MCF 10A (cell line): ENCODE measurements around the gene ARPC5L. TPM values are rescaled to one million over a fixed set of nuclear protein-coding genes. Genes with fewer than 3 reads are reported as not detected.

ENCODE experiments used
- BruUV-seq: library from RNA; stranded (reverse); fragments of 400-500 nt; replicated peaks from 2 replicates; lab custom pipeline; 2021; lab: Mats Ljungman, UMichigan
- CTCF ChIA-PET: fragments of 300-600 bp; sonication (Branson Sonifier 250); formaldehyde crosslinking; extraction: SDS; loops from one replicate; lab custom pipeline; 2021; ENCODE audit warnings: antibody characterized with exemption, inconsistent platforms; lab: Yijun Ruan, JAX
- POLR2A ChIA-PET: fragments of 300-600, 350-650 bp; sonication (Branson Sonifier 250); formaldehyde crosslinking; extraction: SDS; loops from one replicate; lab custom pipeline; 2020; ENCODE audit warnings: antibody characterized with exemption, inconsistent platforms; lab: Yijun Ruan, JAX
- DNase-seq: peaks from one replicate; pipeline ENCODE4 v3.0.0-alpha.2; 2018; ENCODE audit not compliant: unreplicated experiment
- H3K27ac Mint-ChIP-seq: one replicate; pipeline ENCODE4 v1.8.0; 2022; ENCODE audit warnings: mild to moderate bottlenecking, low read depth, mixed read lengths; ENCODE audit not compliant: unreplicated experiment
- H3K27me3 Mint-ChIP-seq: one replicate; pipeline ENCODE4 v1.8.0; 2022; ENCODE audit warnings: mixed read lengths; ENCODE audit not compliant: insufficient read depth, unreplicated experiment
- H3K36me3 Mint-ChIP-seq: one replicate; pipeline ENCODE4 v1.8.0; 2022; ENCODE audit warnings: mild to moderate bottlenecking, moderate library complexity, mixed read lengths; ENCODE audit not compliant: insufficient read depth, unreplicated experiment
- H3K4me1 Mint-ChIP-seq: one replicate; pipeline ENCODE4 v1.8.0; 2022; ENCODE audit warnings: mixed read lengths; ENCODE audit not compliant: insufficient read depth, unreplicated experiment
- H3K4me3 Mint-ChIP-seq: one replicate; pipeline ENCODE4 v1.8.0; 2022; ENCODE audit warnings: mild to moderate bottlenecking, moderate library complexity, mixed read lengths; ENCODE audit not compliant: unreplicated experiment
- H3K9me3 Mint-ChIP-seq: one replicate; pipeline ENCODE4 v1.8.0; 2022; ENCODE audit warnings: mixed read lengths; ENCODE audit not compliant: unreplicated experiment
- intact Hi-C: fragments of 100-400 bp; cut with micrococcal nuclease; formaldehyde crosslinking; loops from 2 replicates; pipeline ENCODE4 v1.14.1; 2022
- total RNA-seq: library from RNA; stranded (reverse); gene quantifications from 2 replicates; pipeline ENCODE4 v1.2.3, GENCODE V29; 2022
- TF ChIP-seq, protein P1 (sequence below): fragments of 200-600 bp; IDR thresholded peaks from one replicate; pipeline ENCODE4 v1.8.0; 2022; ENCODE audit warnings: antibody characterized with exemption, mild to moderate bottlenecking; ENCODE audit not compliant: unreplicated experiment

ARPC5L gene
- total RNA-seq, 1 experiment from 2014 or later: 72.5 TPM

DNA sequence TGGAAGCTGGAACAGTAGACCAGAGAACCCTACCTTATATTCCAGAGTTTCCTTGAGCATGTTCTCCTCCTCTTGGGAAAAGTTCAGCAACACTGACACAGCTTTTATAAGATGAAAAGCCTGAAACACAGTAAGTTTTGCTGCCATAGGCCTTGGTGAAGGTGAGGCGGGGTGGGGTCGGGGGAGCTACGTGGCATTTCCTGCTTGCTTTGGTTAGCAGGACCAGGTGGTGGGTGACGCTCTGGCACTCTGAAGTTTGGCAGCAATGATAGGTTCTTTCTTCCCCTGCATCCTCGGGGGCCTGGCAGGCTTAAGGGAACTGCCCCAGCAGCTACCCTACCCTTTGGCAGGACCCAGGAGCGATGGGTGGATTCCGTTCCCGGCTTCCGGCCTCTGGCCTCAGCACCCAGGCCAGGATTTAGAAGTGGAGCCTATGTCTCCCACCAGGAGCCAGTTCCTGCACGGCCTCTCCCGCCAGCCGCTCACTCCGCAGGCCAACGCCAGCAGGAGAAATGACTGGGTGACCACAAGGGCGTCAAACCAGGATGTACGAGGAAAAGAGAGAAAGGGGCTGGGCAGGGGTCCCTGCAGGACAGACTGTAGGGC lies 19.3 kb downstream of the ARPC5L start:
- DNase-seq: no peak
- Mint-ChIP-seq H3K9me3 (no peaks in the 10 kb centered on the region), H3K4me1 (no peaks in the 10 kb centered on the region), H3K27me3 (no peaks in the 10 kb centered on the region), H3K36me3 (peaks cover 52% of the 10 kb centered on the region), H3K27ac (no peak overlapping the region), H3K4me3 (no peak overlapping the region)
- POLR2A ChIA-PET: interaction anchor here (0.6 kb wide), 2 partner anchors 8 to 24 kb away, joined by 3 to 4 read pairs; no protein-coding TSS in a partner anchor
- CTCF ChIA-PET: interaction anchor here (0.8 to 1.8 kb wide), 2 partner anchors 13 to 494 kb away, joined by 3 to 8 read pairs; no protein-coding TSS in a partner anchor
- BruUV-seq: no TSS peak
- intact Hi-C loops: no loop called here
- TF ChIP-seq, protein P1, sequence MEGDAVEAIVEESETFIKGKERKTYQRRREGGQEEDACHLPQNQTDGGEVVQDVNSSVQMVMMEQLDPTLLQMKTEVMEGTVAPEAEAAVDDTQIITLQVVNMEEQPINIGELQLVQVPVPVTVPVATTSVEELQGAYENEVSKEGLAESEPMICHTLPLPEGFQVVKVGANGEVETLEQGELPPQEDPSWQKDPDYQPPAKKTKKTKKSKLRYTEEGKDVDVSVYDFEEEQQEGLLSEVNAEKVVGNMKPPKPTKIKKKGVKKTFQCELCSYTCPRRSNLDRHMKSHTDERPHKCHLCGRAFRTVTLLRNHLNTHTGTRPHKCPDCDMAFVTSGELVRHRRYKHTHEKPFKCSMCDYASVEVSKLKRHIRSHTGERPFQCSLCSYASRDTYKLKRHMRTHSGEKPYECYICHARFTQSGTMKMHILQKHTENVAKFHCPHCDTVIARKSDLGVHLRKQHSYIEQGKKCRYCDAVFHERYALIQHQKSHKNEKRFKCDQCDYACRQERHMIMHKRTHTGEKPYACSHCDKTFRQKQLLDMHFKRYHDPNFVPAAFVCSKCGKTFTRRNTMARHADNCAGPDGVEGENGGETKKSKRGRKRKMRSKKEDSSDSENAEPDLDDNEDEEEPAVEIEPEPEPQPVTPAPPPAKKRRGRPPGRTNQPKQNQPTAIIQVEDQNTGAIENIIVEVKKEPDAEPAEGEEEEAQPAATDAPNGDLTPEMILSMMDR: no peak

DNA sequence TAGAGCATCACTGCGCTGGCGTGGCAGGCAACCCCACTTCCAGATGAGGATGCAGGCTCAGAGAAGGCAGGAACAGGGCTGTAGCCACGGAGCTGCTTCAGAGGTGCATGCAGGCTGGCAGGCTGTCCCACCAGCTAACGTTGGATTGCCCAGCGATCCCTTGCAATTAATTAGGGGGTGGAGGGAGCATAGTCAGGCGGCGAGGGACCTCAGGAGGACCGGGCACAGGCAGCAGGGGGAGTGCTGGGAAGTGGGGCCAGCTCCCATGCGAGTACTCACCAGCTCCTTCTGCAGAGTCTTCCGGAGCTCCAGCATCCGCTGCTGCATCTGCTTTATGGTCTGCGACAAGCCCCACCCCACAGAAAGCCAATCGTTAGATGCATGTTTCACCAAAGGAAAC lies 20.3 kb downstream of the ARPC5L start:
- ChIA-PET CTCF (interaction anchor here (1.4 to 1.8 kb wide), 2 partner anchors 12 to 18 kb away, joined by 3 to 8 read pairs; no protein-coding TSS in a partner anchor), POLR2A (no interaction called here)
- Mint-ChIP-seq H3K4me3 (no peak overlapping the region), H3K36me3 (peaks cover 60% of the 10 kb centered on the region), H3K27me3 (no peaks in the 10 kb centered on the region), H3K4me1 (no peaks in the 10 kb centered on the region), H3K9me3 (no peaks in the 10 kb centered on the region), H3K27ac (no peak overlapping the region)
- TF ChIP-seq, protein P1: no peak
- intact Hi-C loops: no loop called here
- DNase-seq: no peak
- BruUV-seq: no TSS peak

DNA sequence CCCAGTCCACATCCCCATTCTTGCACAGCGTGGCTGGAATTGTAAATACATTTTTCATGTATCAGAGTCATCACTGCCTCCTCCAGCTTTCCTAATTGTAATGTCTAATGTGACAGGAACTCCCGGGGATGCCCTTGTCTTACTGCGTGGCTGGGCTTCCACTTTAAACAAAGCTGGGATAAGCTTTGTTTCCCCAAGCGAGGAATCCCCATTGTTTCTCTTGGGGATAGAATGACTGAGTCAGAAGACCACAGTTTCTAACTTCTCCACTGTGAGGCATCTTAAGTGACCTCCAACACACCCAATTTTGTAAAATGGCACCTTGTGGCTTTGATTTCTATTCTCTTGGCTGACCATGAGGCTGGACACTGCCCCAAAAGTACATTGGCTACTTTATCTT lies 22.4 kb downstream of the ARPC5L start:
- no TSS peak for BruUV-seq
- intact Hi-C loops: no loop called here
- CTCF ChIA-PET: no interaction called here
- TF ChIP-seq, protein P1: no peak
- Mint-ChIP-seq H3K9me3 (no peaks in the 10 kb centered on the region), H3K4me1 (no peaks in the 10 kb centered on the region), H3K36me3 (peaks cover 50% of the 10 kb centered on the region), H3K4me3 (no peak overlapping the region), H3K27me3 (no peaks in the 10 kb centered on the region), H3K27ac (no peak overlapping the region)
- DNase-seq: no peak
- POLR2A ChIA-PET: interaction anchor here (1.3 kb wide), 1 partner anchor 24 kb away, joined by 4 read pairs; no protein-coding TSS in a partner anchor

DNA sequence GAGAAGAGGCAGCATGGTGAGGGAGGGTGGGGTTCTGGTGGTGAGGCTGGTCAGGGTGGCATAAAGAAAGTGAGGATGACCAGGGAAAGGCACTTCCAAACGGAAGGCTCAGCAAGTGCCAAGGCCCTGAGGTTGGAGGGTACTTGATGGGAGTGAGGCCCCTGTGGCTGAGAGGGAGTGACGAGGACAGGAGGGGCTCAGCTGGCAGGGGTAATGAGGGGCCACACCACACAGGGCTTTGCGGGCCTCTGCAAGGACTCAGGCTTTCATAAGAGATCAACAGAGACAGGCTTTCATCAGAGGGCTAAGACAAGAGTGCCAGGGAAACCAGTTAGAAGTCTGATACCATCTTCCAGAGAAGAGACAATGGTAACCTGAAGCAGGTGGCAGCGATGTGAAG lies 23.6 kb downstream of the ARPC5L start:
- no TSS peak for BruUV-seq
- Mint-ChIP-seq H3K4me1 (no peaks in the 10 kb centered on the region), H3K27ac (no peak overlapping the region), H3K27me3 (no peaks in the 10 kb centered on the region), H3K9me3 (no peaks in the 10 kb centered on the region), H3K4me3 (no peak overlapping the region), H3K36me3 (peaks cover 48% of the 10 kb centered on the region)
- intact Hi-C loops: no loop called here
- ChIA-PET CTCF (no interaction called here), POLR2A (no interaction called here)
- DNase-seq: no peak
- TF ChIP-seq, protein P1: no peak
